ENCODE data around the gene TRAF1. TPM values are rescaled to one million over a fixed set of nuclear protein-coding genes. Genes with fewer than 3 reads are reported as not detected.

Gene TRAF1
- total and polyA plus RNA-seq, 2 donors (not counting 1 experiment from before 2014, with no cell fraction given), result 12.2 to 19.5 TPM

DNA sequence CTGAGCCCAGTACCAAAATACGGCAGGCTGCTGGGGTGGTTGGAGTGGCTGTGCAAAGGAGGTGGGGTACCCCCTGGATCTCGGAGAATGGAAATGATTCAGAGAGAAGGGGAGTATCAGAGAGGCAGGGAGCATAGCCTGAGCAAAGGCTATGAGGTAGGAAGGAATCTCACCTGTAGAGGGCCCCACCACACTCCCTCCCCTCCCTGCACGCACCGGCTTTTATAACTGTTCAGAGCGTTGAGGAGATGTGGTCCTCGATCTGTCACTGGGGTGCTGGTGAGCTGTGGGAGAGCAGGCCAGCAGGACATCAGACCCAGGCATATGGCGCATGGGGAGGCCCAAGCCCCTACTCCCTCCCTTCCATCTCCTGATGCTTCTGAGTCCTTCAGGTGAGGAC lies 62.8 kb downstream of the TRAF1 start:
- no peak overlapping the region for H3K4me3 ChIP-seq (ENCODE audit: control extremely low read depth in 1 of 5, extremely low read depth in 1 of 5, insufficient read depth in 1 of 5, low read depth in 2 of 5, low read length in 4 of 5)
- Mint-ChIP-seq H3K9me3 (ENCODE audit: insufficient read depth) (no peaks in the 10 kb centered on the region), H3K4me3 (no peak overlapping the region), H3K4me1 (peaks cover 8% of the 10 kb centered on the region), H3K27ac (no peak overlapping the region), H3K27me3 (no peaks in the 10 kb centered on the region)
- ATAC-seq (ENCODE audit: low read depth) (no peak), DNase-seq (no peak)
- peaks cover 5% of the 10 kb centered on the region for H3K79me2 ChIP-seq (ENCODE audit: control insufficient read depth, insufficient read depth, low read length)
- H3K9me3 ChIP-seq (ENCODE audit: control extremely low read depth in 1 of 3, control insufficient read depth in 2 of 3, insufficient read depth in 1 of 3, low read length in 2 of 3), result no peaks in the 10 kb centered on the region
- intact Hi-C loops (cut with micrococcal nuclease), result loop anchor here (10.0 kb wide), 1 partner anchor 341 kb away; the partner anchor contains the start of gene RAB14
- no peaks in the 10 kb centered on the region for H4K20me1 ChIP-seq (ENCODE audit: control insufficient read depth, insufficient read depth, low read length, poor library complexity, severe bottlenecking)
- H3K9ac ChIP-seq (ENCODE audit: low read length), result no peak overlapping the region
- H3K36me3 ChIP-seq (replicated peaks in 1 of 2; ENCODE audit: control extremely low read depth in 1 of 2, control insufficient read depth in 1 of 2, extremely low read depth in 1 of 2, insufficient read depth in 2 of 2, low read length in 1 of 2), result peaks cover 0 to 19% of the 10 kb centered on the region in 2 experiments
- TF ChIP-seq, protein P1, sequence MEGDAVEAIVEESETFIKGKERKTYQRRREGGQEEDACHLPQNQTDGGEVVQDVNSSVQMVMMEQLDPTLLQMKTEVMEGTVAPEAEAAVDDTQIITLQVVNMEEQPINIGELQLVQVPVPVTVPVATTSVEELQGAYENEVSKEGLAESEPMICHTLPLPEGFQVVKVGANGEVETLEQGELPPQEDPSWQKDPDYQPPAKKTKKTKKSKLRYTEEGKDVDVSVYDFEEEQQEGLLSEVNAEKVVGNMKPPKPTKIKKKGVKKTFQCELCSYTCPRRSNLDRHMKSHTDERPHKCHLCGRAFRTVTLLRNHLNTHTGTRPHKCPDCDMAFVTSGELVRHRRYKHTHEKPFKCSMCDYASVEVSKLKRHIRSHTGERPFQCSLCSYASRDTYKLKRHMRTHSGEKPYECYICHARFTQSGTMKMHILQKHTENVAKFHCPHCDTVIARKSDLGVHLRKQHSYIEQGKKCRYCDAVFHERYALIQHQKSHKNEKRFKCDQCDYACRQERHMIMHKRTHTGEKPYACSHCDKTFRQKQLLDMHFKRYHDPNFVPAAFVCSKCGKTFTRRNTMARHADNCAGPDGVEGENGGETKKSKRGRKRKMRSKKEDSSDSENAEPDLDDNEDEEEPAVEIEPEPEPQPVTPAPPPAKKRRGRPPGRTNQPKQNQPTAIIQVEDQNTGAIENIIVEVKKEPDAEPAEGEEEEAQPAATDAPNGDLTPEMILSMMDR (IDR thresholded peaks at IDR 0.05), result no peak
- no peak for TF ChIP-seq EZH2 (IDR thresholded peaks at IDR 0.05; ENCODE audit: borderline replicate concordance, insufficient read depth, low read depth, low read length, poor library complexity, severe bottlenecking)
- WGBS (ENCODE audit: insufficient coverage), result 100% methylated on average over 4 of the region's 7 CpGs
- CTCF ChIA-PET, result no interaction called here
- peaks cover 0 to 11% of the 10 kb centered on the region in 2 donors for H3K4me1 ChIP-seq (ENCODE audit: control insufficient read depth in 2 of 2, insufficient read depth in 2 of 2, low read length in 2 of 2)
- no peak overlapping the region for H3K27ac ChIP-seq (ENCODE audit: low read length in 2 of 2)
- no peak overlapping the region for H2AFZ ChIP-seq (ENCODE audit: insufficient read depth, low read depth, low read length, poor library complexity, severe bottlenecking)
- no peaks in the 10 kb centered on the region for H3K27me3 ChIP-seq (replicated peaks in 1 of 4; ENCODE audit: control extremely low read depth in 1 of 4, control insufficient read depth in 3 of 4, insufficient read depth in 4 of 4, low read length in 3 of 4)
- POLR2A ChIA-PET, result no interaction called here
- no peak overlapping the region for H3K4me2 ChIP-seq (replicated peaks; ENCODE audit: low read depth, low read length, poor library complexity, severe bottlenecking)

DNA sequence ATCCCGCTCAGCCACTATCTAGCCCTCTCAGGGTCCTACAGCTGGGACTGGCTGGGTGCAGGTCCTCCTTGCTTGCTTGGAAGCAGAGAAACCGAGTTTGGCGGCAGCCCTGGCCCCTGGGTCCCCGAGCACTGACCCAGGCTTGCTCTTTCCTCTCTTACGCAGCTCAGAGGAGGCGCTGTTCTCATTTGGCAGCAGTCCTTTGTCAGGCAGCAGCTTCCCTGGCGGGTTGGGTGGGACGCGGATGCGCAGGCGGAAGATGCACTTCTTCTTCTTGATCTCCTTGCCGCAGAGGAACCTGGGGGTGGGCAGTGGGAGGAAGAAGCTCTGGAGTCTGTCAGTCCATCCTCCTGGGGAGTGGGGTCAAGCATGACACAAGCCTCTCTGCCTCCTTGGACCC lies 64.1 kb downstream of the TRAF1 start:
- intact Hi-C loops (cut with micrococcal nuclease), result loop anchor here (10.0 kb wide), 1 partner anchor 342 kb away; the partner anchor contains the start of gene RAB14
- no peak for ATAC-seq (ENCODE audit: low read depth)

More for the DNA sequence above, 64.1 kb downstream of the TRAF1 start:
- Histone ChIP-seq H3K9me3 (ENCODE audit: control extremely low read depth in 1 of 3, control insufficient read depth in 2 of 3, insufficient read depth in 1 of 3, low read length in 2 of 3) (no peaks in the 10 kb centered on the region), H3K4me3 (ENCODE audit: control extremely low read depth in 1 of 5, extremely low read depth in 1 of 5, insufficient read depth in 1 of 5, low read depth in 2 of 5, low read length in 4 of 5) (no peak overlapping the region), H3K27ac (ENCODE audit: low read length in 2 of 2) (no peak overlapping the region), H3K36me3 (replicated peaks in 1 of 2; ENCODE audit: control extremely low read depth in 1 of 2, control insufficient read depth in 1 of 2, extremely low read depth in 1 of 2, insufficient read depth in 2 of 2, low read length in 1 of 2) (peaks cover 0 to 19% of the 10 kb centered on the region in 2 experiments), H3K9ac (ENCODE audit: low read length) (no peak overlapping the region), H3K79me2 (ENCODE audit: control insufficient read depth, insufficient read depth, low read length) (peaks cover 11% of the 10 kb centered on the region), H2AFZ (ENCODE audit: insufficient read depth, low read depth, low read length, poor library complexity, severe bottlenecking) (no peak overlapping the region), H3K4me1 (ENCODE audit: control insufficient read depth in 2 of 2, insufficient read depth in 2 of 2, low read length in 2 of 2) (peaks cover 0 to 6% of the 10 kb centered on the region in 2 donors), H3K27me3 (replicated peaks in 1 of 4; ENCODE audit: control extremely low read depth in 1 of 4, control insufficient read depth in 3 of 4, insufficient read depth in 4 of 4, low read length in 3 of 4) (no peaks in the 10 kb centered on the region), H3K4me2 (replicated peaks; ENCODE audit: low read depth, low read length, poor library complexity, severe bottlenecking) (no peak overlapping the region), H4K20me1 (ENCODE audit: control insufficient read depth, insufficient read depth, low read length, poor library complexity, severe bottlenecking) (no peaks in the 10 kb centered on the region)
- Mint-ChIP-seq H3K4me1 (peaks cover 4% of the 10 kb centered on the region), H3K27ac (no peak overlapping the region), H3K9me3 (ENCODE audit: insufficient read depth) (no peaks in the 10 kb centered on the region), H3K27me3 (no peaks in the 10 kb centered on the region), H3K4me3 (no peak overlapping the region)
- DNase-seq, result no peak
- 99% methylated on average over 12 of the region's 12 CpGs for WGBS (ENCODE audit: insufficient coverage)
- CTCF ChIA-PET, result interaction anchor here (0.9 kb wide), 1 partner anchor 19 kb away, joined by 3 read pairs; no protein-coding TSS in a partner anchor
- POLR2A ChIA-PET, result no interaction called here
- TF ChIP-seq, protein P1 (IDR thresholded peaks at IDR 0.05), result no peak
- TF ChIP-seq EZH2 (IDR thresholded peaks at IDR 0.05; ENCODE audit: borderline replicate concordance, insufficient read depth, low read depth, low read length, poor library complexity, severe bottlenecking), result no peak

Measured in B cell (primary cell).